GM21737 (cell line): ENCODE measurements around the gene ACSM6.

Source experiments
- ATAC-seq: cut with Tn5 transposase; IDR thresholded peaks from one replicate; pipeline ENCODE4 v1.9.1; 2021; ENCODE audit warnings: mild to moderate bottlenecking, moderate library complexity; ENCODE audit not compliant: unreplicated experiment

The ACSM6 gene

GRCh38 chr10:95266674-95267095 lies 72.6 kb downstream of the ACSM6 start:
- ATAC-seq, result peak; percentile 85

- ATAC-seq, result no peak
These were observed 73.2 kb downstream of the ACSM6 start for GRCh38 chr10:95267251-95267650.

GRCh38 chr10:95268438-95268837 lies 74.4 kb downstream of the ACSM6 start:
- no peak for ATAC-seq

GRCh38 chr10:95273393-95274312 lies 79.6 kb downstream of the ACSM6 start:
- ATAC-seq, result no peak

GRCh38 chr10:95275726-95276366 lies 81.8 kb downstream of the ACSM6 start:
- no peak for ATAC-seq

- no peak for ATAC-seq
These were observed 82.5 kb downstream of the ACSM6 start for GRCh38 chr10:95276367-95277200.

GRCh38 chr10:95277201-95277570 lies 83.1 kb downstream of the ACSM6 start:
- ATAC-seq, result no peak

GRCh38 chr10:95277614-95278013 lies 83.6 kb downstream of the ACSM6 start:
- ATAC-seq, result no peak
